ENCODE measurements around the gene HSDL2. TPM values are rescaled to one million over a fixed set of nuclear protein-coding genes. Genes with fewer than 3 reads are reported as not detected.
A peak's percentile ranks its signal among the peaks of the same experiment; 100 is the strongest.

The HSDL2 gene
- total RNA-seq, 3 donors from 2014 or later: 35.7 to 40.8 (median 38.1) TPM

- Histone ChIP-seq H3K4me1 (ENCODE audit: low read depth) (peaks cover 5% of the 10 kb centered on the region), H3K4me3 (no peak overlapping the region), H3K9me3 (no peaks in the 10 kb centered on the region), H3K36me3 (ENCODE audit: low read depth) (no peaks in the 10 kb centered on the region)
- intact Hi-C loops (cut with DNase I, micrococcal nuclease): no loop called here
- ATAC-seq (no peak), DNase-seq (no peak)
- TF ChIP-seq CTCF (IDR thresholded peaks at IDR 0.05): no peak
Measured at GRCh38 chr9:112341730-112342129, 38.2 kb upstream of the HSDL2 start.

GRCh38 chr9:112348257-112349007, 31.5 kb upstream of the HSDL2 start:
- Histone ChIP-seq H3K4me3 (no peak overlapping the region), H3K36me3 (ENCODE audit: low read depth) (no peaks in the 10 kb centered on the region), H3K4me1 (ENCODE audit: low read depth) (peaks cover 7% of the 10 kb centered on the region), H3K9me3 (no peaks in the 10 kb centered on the region)
- no peak for TF ChIP-seq CTCF (IDR thresholded peaks at IDR 0.05)
- intact Hi-C loops (cut with DNase I, micrococcal nuclease): no loop called here
- peak; percentile 94 to 96 (median 94) for DNase-seq
- peak; percentile 99 for ATAC-seq

- H3K4me3 ChIP-seq: no peak overlapping the region
- TF ChIP-seq CTCF (IDR thresholded peaks at IDR 0.05): no peak
- no peaks in the 10 kb centered on the region for H3K36me3 ChIP-seq (ENCODE audit: low read depth)
- peak; percentile 10 for ATAC-seq
- intact Hi-C loops (cut with DNase I, micrococcal nuclease): no loop called here
- H3K4me1 ChIP-seq (ENCODE audit: low read depth): peaks cover 7% of the 10 kb centered on the region
- DNase-seq: no peak
- H3K9me3 ChIP-seq: no peaks in the 10 kb centered on the region
Measured at GRCh38 chr9:112349008-112349333, 30.9 kb upstream of the HSDL2 start.

- H3K9me3 ChIP-seq: no peaks in the 10 kb centered on the region
- no peaks in the 10 kb centered on the region for H3K36me3 ChIP-seq (ENCODE audit: low read depth)
- no peak for TF ChIP-seq CTCF (IDR thresholded peaks at IDR 0.05)
- ATAC-seq (no peak), DNase-seq (no peak)
- intact Hi-C loops (cut with DNase I, micrococcal nuclease): loop anchor here in 1 of 2 donors (10.0 kb wide), 1 partner anchor 256 kb away; no protein-coding TSS in a partner anchor
- H3K4me3 ChIP-seq: no peak overlapping the region
- H3K4me1 ChIP-seq (ENCODE audit: low read depth): peaks cover 7% of the 10 kb centered on the region
Measured at GRCh38 chr9:112351184-112351583, 28.7 kb upstream of the HSDL2 start.

GRCh38 chr9:112352209-112352608, 27.7 kb upstream of the HSDL2 start:
- no peak for TF ChIP-seq CTCF (IDR thresholded peaks at IDR 0.05)

More at GRCh38 chr9:112352209-112352608, 27.7 kb upstream of the HSDL2 start:
- H3K9me3 ChIP-seq: no peaks in the 10 kb centered on the region
- H3K4me1 ChIP-seq (ENCODE audit: low read depth): peaks cover 7% of the 10 kb centered on the region
- no peaks in the 10 kb centered on the region for H3K36me3 ChIP-seq (ENCODE audit: low read depth)
- ATAC-seq: no peak
- no peak for DNase-seq
- H3K4me3 ChIP-seq: no peak overlapping the region
- intact Hi-C loops (cut with DNase I, micrococcal nuclease): loop anchor here in 1 of 2 donors (10.0 kb wide), 1 partner anchor 257 kb away; no protein-coding TSS in a partner anchor
